Measurements from ENCODE around the gene MDFIC.

MDFIC gene

DNA sequence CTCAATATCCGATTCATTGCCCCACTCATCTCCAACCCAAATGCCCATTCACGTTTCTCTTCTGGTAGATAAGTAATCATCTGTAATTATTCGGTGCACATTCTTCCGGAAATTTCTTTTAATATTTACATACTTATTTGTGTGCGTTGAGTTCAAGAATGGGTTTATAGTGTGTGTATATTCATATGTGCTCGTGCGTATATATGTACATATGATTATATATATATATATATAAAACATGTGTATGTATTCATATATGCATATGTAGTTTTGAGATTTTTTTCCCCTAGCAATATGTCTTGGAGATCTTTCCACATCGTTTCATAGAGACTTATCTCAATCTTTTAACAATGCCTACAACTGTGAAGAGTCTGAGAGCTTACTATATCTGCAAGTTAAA, 118.2 kb downstream of the MDFIC start:
- DNase-seq (ENCODE audit: low read depth), result no peak

DNA sequence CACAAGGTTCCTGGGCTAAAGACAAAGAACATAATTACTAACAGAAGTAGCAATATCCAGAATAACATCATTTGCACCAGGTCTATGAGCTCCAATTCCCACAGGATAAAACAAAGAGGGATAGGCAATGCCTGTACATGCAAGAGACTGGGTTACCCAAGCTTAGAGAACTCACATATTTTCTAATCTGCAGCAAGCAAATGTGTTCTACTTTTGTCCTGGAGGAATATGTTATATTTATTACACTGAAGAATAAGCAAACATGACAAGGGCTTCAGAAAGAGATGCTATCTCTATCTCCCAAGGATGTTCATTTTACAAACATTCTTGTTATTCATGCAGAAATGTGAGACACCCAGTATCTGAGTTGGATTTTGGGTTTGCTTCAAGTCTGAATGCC, 118.6 kb downstream of the MDFIC start:
- DNase-seq (ENCODE audit: low read depth), result no peak

DNA sequence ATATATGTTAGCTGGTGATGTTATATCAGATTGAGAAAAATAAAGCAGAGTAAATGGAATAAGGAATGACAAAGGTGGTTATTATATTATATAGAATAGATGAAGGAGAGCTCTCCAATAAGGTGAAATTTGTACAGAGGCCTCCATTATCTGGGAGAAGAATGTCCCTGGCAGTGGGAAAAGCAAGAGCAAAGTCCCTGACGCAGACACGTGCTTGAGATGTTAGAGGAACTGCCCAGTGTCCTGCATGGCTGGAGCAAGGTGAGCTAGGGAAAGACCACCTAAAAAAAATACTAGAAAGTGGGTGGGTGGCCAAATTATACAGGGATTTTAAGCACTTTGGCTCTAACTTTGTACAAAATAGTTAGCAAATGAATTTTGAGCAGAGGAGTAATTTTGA, 120.7 kb downstream of the MDFIC start:
- DNase-seq (ENCODE audit: low read depth), result no peak

DNA sequence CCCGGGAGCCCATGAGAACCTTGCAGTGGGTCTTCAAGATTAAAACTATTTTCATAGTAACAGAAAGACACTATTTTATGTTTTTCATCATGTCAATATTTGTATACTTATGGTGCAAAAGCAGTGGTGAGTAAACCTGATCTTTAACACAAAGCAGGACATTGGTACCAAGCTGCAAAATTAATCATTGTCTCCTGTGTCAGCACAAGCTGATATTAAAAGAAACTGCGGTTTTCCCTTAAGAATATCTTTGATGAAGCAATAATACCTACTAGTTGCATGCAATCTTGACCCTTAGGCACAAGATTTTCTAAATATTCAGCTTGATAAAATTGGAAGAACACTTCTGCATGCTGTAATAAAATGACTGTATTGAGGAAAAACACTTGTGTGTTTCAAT, 121.7 kb downstream of the MDFIC start:
- DNase-seq (ENCODE audit: low read depth), result no peak

DNA sequence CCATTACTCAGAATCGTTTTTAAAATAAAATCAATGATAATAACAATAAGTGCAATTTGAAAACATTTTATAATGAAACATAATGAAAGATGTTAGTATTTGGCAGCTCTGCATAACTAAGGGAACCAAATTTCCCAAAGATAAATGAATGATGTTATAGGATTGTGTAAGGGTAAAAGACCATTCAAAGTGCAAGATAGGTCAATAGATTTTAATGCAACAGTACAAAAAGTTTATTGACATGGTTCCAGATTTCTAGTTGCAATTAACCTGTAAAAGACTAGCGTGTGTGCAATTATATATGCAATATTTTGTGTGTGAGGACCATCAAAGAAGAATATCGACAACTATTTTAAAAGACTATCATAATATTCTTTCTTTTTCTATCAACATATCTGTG, 122.3 kb downstream of the MDFIC start:
- DNase-seq (ENCODE audit: low read depth), result no peak

DNA sequence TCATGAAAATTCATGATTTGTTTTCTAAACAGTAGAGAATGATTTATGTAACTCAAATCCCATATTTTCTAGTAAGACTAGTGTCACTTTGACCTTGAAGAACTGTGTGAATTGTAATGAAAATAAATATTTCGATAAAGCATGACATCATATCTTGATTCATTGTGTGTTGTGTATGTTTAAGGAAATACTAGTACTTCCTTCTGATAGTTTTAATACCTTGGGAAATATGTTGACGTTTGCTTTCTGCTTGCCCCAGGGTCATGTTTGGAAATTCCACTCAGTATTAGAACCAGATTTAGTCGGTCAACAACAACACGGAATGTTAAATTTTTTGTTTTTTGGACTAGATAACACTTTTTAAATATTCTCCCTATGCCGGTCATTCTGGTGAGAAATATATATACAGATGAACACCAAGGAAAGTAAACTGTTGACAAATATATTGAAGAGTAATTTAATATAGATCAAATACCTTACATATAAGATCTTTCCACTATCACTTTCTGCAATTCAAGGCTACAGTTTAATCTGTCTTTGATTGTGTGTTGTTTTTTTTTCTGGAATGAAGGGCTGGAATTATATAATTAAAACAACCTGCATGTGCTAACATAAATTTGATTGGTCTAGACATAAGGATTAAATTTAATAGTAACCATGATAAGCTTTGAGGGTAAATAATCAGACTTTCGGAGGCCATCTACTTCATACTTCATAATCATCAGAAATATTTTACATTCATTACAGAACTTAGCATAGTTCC, 126.2 kb downstream of the MDFIC start:
- no peak for DNase-seq (ENCODE audit: low read depth)

DNA sequence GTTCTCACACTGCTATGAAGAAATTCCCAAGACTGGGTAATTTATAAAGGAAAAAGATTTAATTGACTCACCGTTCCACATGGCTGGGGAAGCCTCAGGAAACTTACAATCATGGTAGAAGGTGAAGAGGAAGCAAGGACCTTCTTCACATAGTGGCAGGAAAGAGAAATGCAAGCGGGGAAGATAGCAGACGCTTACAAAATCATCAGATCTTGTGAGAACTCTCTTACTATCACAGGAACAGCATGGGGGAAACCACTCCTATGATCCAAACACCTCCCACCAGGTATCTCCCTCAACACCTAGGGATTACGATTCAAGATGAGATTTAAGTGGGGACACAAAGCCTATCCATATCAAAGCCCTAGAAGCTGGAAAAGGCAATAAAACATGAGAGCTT, 130.8 kb downstream of the MDFIC start:
- DNase-seq (ENCODE audit: low read depth), result no peak

DNA sequence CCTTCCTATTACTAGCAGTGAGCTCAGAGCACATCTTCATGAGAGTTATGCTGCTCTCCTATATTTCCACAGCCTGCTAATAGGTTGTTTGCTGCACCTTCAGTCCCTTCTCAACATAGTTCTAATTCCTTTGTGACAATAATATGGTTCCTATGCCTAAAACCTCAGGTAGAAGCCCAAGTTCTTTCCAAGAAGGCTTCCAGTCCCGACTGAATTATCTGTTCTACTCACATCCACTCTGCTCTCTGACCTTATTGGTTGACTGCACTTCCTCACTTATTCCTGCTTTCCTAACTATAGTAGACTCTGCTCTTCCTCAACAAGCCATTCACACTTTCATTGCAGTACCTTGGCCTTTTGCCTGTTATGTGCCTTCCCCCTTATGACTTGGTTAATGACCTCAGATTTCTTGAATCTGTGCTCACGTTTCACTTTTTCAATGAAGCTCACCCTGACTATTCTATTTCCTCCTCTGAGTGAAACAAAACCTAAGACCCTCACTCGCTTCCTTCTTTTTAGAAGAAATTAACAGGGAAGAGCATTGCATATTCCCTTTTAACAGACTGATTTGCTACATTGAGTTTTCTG, 132.7 kb downstream of the MDFIC start:
- no peak for DNase-seq (ENCODE audit: low read depth)

DNA sequence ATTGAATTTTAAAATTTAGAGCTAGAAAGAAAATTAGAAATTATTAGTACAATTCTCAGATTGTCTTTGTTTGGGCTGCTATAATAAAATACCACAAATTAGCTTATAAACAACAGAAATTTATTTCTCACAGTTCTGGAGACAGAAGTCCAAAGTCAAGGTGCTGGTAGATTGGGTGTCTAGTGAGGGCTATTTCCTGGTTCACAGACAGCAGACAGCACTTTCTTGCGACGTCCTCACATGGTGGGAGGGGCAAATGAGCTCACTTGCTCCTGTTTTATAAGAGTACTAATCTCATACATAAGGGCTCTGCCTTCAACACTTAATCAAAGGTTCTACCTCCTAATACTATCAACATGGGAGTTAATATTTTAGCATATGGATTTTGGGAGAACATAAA, 134.1 kb downstream of the MDFIC start:
- no peak for DNase-seq (ENCODE audit: low read depth)

DNA sequence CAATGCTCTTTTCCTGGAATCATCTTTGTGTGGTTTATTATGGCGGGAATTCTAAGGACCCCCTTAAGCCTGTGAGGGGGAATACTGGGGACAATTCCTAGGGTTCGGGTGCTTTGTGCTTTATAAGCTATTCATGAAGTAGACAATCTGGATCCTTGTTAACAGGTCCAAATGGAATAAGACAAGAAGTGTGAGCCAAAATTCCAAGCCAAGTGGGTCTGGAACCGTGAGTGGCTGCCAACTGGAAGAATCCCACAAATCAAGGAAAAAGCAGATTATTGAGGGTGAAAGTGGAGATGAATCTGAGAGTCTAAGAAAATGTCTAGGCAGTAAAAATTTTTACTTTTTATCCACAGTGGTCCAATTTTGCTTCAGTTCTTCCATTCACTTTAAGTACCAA, 136.8 kb downstream of the MDFIC start:
- no peak for DNase-seq (ENCODE audit: low read depth)

DNA sequence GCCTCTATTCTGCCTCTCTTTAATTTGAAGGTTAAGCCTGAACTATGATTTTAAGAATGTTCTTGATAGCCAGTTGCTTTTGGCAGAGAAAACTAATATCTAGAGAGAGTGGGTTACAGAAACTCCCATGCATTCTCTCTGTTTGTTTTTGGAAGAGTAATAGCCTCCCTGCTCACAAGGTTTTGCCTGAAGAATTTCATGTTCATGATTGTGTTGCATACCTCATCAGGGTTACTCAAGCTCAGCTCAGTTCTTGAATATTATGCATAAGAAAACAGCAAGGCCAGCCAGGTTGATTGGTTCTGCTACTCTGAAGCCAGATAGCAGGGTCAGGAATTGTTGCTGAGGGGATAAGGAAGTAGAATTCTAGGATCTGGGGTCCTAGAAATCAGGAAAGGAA, 137.4 kb downstream of the MDFIC start:
- no peak for DNase-seq (ENCODE audit: low read depth)

DNA sequence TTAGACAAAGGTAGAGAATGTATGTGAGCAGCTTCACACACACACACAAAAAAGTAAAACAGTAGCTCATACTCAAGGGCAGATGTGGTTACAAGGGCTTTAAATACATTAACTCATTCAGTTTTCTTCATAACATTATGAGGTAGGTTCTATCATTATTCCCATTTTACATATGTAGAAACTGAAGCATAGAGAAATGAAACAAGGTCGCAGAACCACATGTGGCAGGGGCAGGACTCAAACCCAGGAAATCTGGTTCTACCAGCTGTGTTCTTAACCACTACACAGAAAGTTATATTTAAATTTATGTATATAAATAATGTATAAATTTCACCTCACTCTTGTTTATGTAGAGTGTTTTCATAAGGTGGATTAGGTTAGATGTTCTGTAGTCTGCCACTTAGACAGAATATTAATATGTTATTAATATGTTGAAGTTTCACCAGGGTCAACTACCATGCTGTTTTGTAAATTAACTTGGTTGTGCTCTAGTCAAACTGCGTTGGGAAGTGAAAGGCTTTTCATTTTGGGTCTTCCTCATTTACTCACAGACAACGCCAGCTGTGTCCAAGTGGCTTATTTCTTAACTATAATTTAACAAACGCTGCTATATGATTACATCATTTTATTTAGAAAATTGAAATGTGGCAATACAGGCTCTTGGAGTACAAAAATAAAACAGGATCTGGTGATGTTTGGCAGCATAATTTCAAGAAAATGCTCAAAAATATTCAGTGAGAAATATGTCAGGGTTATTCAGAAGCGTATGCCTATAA, 138.4 kb downstream of the MDFIC start:
- no peak for DNase-seq (ENCODE audit: low read depth)

DNA sequence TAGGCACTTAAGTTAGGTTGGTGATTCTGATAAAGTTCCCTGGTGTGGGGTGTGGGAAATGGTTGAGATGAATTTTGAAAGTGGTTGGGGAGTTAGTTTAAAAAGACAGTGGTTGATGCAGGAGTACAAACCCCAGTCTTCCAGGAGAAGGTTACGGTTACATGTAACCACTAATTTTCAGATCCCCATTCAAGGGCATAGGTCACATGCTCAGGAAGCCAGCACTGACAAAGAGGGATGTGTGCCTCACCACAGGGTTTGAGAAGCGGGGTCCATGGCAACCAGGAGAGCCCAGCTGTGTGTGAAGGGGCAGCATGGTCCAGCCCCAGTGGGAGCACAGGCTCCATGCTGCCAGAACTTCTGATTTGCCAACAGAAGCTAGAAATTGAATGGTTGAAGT, 144.2 kb downstream of the MDFIC start:
- no peak for DNase-seq (ENCODE audit: low read depth)

DNA sequence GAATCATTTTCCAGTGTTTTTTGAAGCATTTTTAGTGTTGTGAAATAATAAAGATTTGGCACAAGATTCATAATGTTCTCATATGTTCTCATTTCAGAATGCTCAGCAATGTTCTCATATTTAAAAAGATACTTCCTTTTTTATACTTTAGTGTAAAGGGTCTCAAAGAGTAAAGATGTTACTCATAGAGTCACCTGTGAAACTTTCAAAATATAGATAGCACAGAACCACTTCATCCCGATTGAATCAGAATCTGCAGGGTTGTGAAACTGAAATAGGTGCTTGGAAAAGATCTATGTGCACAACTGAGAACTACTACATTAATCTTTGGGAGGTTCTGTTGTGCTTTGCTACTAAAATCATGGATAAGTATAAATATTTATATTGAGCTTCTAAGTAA, 144.7 kb downstream of the MDFIC start:
- no peak for DNase-seq (ENCODE audit: low read depth)

DNA sequence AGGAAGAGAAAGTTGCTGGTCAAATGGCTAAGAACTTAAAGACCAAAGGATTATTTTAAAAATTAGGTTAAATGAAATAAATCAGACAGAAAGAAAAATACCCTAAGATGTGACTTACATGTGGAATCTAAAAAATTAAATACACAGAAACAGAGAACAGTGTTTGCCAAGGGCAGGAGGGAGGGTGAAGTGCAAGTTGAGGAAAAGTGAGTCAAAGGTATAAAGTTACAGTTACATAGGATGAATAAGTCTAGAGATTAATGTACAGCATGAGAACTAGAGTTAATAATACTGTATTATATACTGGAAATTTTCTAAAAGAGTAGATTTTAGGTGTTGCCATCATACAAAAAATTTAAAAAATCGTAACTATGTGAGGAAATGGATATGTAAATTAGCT, 146.3 kb downstream of the MDFIC start:
- no peak for DNase-seq (ENCODE audit: low read depth)
